Psoas muscle (tissue), 8 donors: ENCODE results near the gene TOB1. TPM values are rescaled to one million over a fixed set of nuclear protein-coding genes. Genes with fewer than 3 reads are reported as not detected.

Experiments used
- ATAC-seq, 4 donors: fragments of 200-7000 bp; cut with Tn5 transposase; one replicate each; pipeline ENCODE4 v1.9.1; 2020; ENCODE audit warnings: moderate library complexity in 3 of 4, mild to moderate bottlenecking in 2 of 4
- DNase-seq, 2 donors: peaks; one replicate each; pipeline ENCODE4 v3.0.0-alpha.2; 2020
- H3K27ac ChIP-seq: fragments of 200-600 bp; one replicate; pipeline ENCODE4 v1.8.0; 2022
- H3K27me3 ChIP-seq, 3 donors: fragments of 200-600 bp in 1 of 3; one replicate each; pipeline versions ENCODE4 v1.6.1 to v1.8.0; 2013 to 2022; ENCODE audit warnings: low read length in 2 of 3, mild to moderate bottlenecking in 2 of 3, moderate library complexity in 1 of 3; ENCODE audit not compliant: insufficient read depth in 3 of 3
- H3K36me3 ChIP-seq, 2 donors: fragments of 200-600 bp in 1 of 2; one replicate each; pipeline versions ENCODE4 v1.6.1 to v1.8.0; 2013 to 2022; ENCODE audit warnings: low read depth in 1 of 2, mild to moderate bottlenecking in 1 of 2, moderate library complexity in 1 of 2; ENCODE audit not compliant: insufficient read depth in 1 of 2
- H3K4me1 ChIP-seq: fragments of 200-600 bp; one replicate; pipeline ENCODE4 v1.8.0; 2022
- H3K4me3 ChIP-seq: fragments of 200-600 bp; one replicate; pipeline ENCODE4 v1.8.0; 2022; ENCODE audit warnings: mild to moderate bottlenecking
- H3K9me3 ChIP-seq: fragments of 200-600 bp; one replicate; pipeline ENCODE4 v1.8.0; 2022
- CTCF ChIP-seq: fragments of 200-600 bp; IDR thresholded peaks from one replicate; pipeline ENCODE4 v1.8.0; 2022; ENCODE audit warnings: antibody characterized with exemption
- WGBS, 3 donors: extraction: QIAGEN DNeasy Blood & Tissue Kit; methylation state at CpG; one replicate each; pipeline versions ENCODE4 v1.1.6 to v1.1.7; 2013; 5-methylcytosine and 5-hydroxymethylcytosine counted together
- intact Hi-C, 2 donors: fragments of 100-400 bp; cut with DNase I; formaldehyde crosslinking; loops; one replicate each; pipeline versions ENCODE4 v1.11.0 to v1.14.2; 2022
- polyA plus RNA-seq, 3 donors: library from polyadenylated mRNA; stranded (reverse); fragments of 200-250 nt; gene quantifications; one replicate each; pipeline ENCODE4 v1.2.3, GENCODE V29; 2013
- total RNA-seq, 4 donors: library from RNA; stranded (reverse); fragmentation: NEBNext Ultra II Directional in 2 of 4; extraction: Animal tissue kit (Norgen Biotek cat#: 25700) in 2 of 4; gene quantifications; one replicate each; pipeline versions ENCODE4 v1.2.1 to v1.2.4, GENCODE V29; 2021 to 2023
- donor health status: healthy with polysubstance abuse.
- donor health status: DM: no; HTN: no; CAD: no; lungs with moderate emphysema.
- donor health status: Bipolar disorder and iron deficiency.
- donor health status: healthy.
- donor health status: DM: yes; HTN: yes; CAD: no.
- donor health status: DM: no; HTN: no; CAD: no.
- donor health status: DM: no; HTN: no; CAD: no.
- donor health status: DM: yes; HTN: yes; CAD: no.

TOB1 gene
- total and polyA plus RNA-seq, 7 donors, result 12.8 to 155 (median 74.9) TPM

GRCh38 chr17:50902372-50903353, 36.5 kb upstream of the TOB1 start:
- Histone ChIP-seq H3K27ac (peak overlapping the region; percentile 94), H3K4me1 (peaks cover 29% of the 10 kb centered on the region)
- intact Hi-C loops, result loop anchor here (5.0 kb wide), 1 partner anchor 35 kb away; the partner anchor contains the start of gene TOB1 (in 2 of the 2)

GRCh38 chr17:50900383-50900892, 34.3 kb upstream of the TOB1 start:
- H3K27me3 ChIP-seq, result no peaks in the 10 kb centered on the region
- ATAC-seq, result no peak
- H3K9me3 ChIP-seq, result no peaks in the 10 kb centered on the region
- intact Hi-C loops, result loop anchor here (5.0 kb wide), 1 partner anchor 33 kb away; the partner anchor contains the start of gene TOB1 (in 2 of the 2)
- WGBS, 3 donors, result 80 to 85% (median 80%) methylated on average over 7 of the region's 7 CpGs
- H3K4me1 ChIP-seq, result peaks cover 22% of the 10 kb centered on the region
- H3K4me3 ChIP-seq, result no peak overlapping the region
- TF ChIP-seq CTCF, result no peak
- H3K36me3 ChIP-seq, result no peaks in the 10 kb centered on the region
- no peak overlapping the region for H3K27ac ChIP-seq
- no peak for DNase-seq

More at GRCh38 chr17:50902372-50903353, 36.5 kb upstream of the TOB1 start:
- TF ChIP-seq CTCF, result no peak
- Histone ChIP-seq H3K36me3 (no peaks in the 10 kb centered on the region), H3K27me3 (no peaks in the 10 kb centered on the region), H3K9me3 (no peaks in the 10 kb centered on the region), H3K4me3 (no peak overlapping the region)
- ATAC-seq, result no peak
- WGBS, 3 donors, result 55 to 75% (median 59%) methylated on average over 9 of the region's 9 CpGs
- no peak for DNase-seq

GRCh38 chr17:50899559-50900319, 33.6 kb upstream of the TOB1 start:
- Histone ChIP-seq H3K9me3 (no peaks in the 10 kb centered on the region), H3K27ac (no peak overlapping the region), H3K27me3 (no peaks in the 10 kb centered on the region), H3K36me3 (no peaks in the 10 kb centered on the region), H3K4me3 (no peak overlapping the region), H3K4me1 (peaks cover 16% of the 10 kb centered on the region)
- 81 to 90% (median 84%) methylated on average over 17 of the region's 17 CpGs for WGBS, 3 donors
- no peak for ATAC-seq
- TF ChIP-seq CTCF, result no peak
- DNase-seq, result no peak
- intact Hi-C loops, result loop anchor here (5.0 kb wide), 1 partner anchor 32 kb away; the partner anchor contains the start of gene TOB1 (in 2 of the 2)

GRCh38 chr17:50899005-50899460, 32.9 kb upstream of the TOB1 start:
- H3K9me3 ChIP-seq, result no peaks in the 10 kb centered on the region
- intact Hi-C loops, result no loop called here
- no peak overlapping the region for H3K27ac ChIP-seq
- H3K27me3 ChIP-seq, result no peaks in the 10 kb centered on the region
- ATAC-seq, result no peak
- no peak overlapping the region for H3K4me3 ChIP-seq
- WGBS, 3 donors, result 92 to 96% (median 93%) methylated on average over 6 of the region's 6 CpGs
- no peaks in the 10 kb centered on the region for H3K36me3 ChIP-seq
- H3K4me1 ChIP-seq, result peaks cover 8% of the 10 kb centered on the region
- no peak for TF ChIP-seq CTCF
- DNase-seq, result no peak
